Left lung (tissue), 10 donors: ENCODE results near the gene DNAJC4. TPM values are rescaled to one million over a fixed set of nuclear protein-coding genes. Genes with fewer than 3 reads are reported as not detected.

Source experiments
- ATAC-seq: fragments of 200-7000 bp; cut with Tn5 transposase; one replicate; pipeline ENCODE4 v1.9.1; 2020; ENCODE audit warnings: moderate library complexity
- DNase-seq, 4 donors: peaks; one replicate each; pipeline ENCODE4 v3.0.0-alpha.2; 2013 to 2020
- H3K27ac ChIP-seq, 2 donors: fragments of 200-600 bp; sonication (generic) in 1 of 2; one replicate each; pipeline versions ENCODE4 v1.5.0 to v1.8.0; 2020 to 2021
- H3K27me3 ChIP-seq, 2 donors: fragments of 200-600 bp; sonication (generic) in 1 of 2; one replicate each; pipeline versions ENCODE4 v1.5.0 to v1.8.0; 2020 to 2021
- H3K36me3 ChIP-seq, 2 donors: fragments of 200-600 bp; sonication (generic) in 1 of 2; one replicate each; pipeline versions ENCODE4 v1.5.0 to v1.8.0; 2020 to 2021
- H3K4me1 ChIP-seq, 2 donors: fragments of 200-600 bp; one replicate each; pipeline ENCODE4 v1.8.0; 2021
- H3K4me3 ChIP-seq, 2 donors: fragments of 200-600 bp; sonication (generic) in 1 of 2; one replicate each; pipeline versions ENCODE4 v1.5.0 to v1.8.0; 2020 to 2021; ENCODE audit warnings: mild to moderate bottlenecking in 1 of 2
- H3K9me3 ChIP-seq, 2 donors: fragments of 200-600 bp; sonication (generic) in 1 of 2; one replicate each; pipeline versions ENCODE4 v1.5.0 to v1.8.0; 2020 to 2021
- intact Hi-C, 2 donors: fragments of 100-400 bp; cut with DNase I; formaldehyde crosslinking; loops; one replicate each; pipeline versions ENCODE4 v1.11.2 to v1.14.2; 2022
- polyA plus RNA-seq, 6 donors: library from polyadenylated mRNA; unstranded; fragments of 120-200 nt; gene quantifications; one replicate each; pipeline ENCODE4 v1.2.1, GENCODE V29; 2013; ENCODE audit not compliant: insufficient read length in 6 of 6
- total RNA-seq, 2 donors: library from RNA; stranded (reverse); fragmentation: NEBNext Ultra II Directional; extraction: Animal tissue kit (Norgen Biotek cat#: 25700); gene quantifications; one replicate each; pipeline ENCODE4 v1.2.1, GENCODE V29; 2021
- TF ChIP-seq, protein P1 (sequence below), 2 donors: fragments of 200-600 bp; sonication (generic) in 1 of 2; IDR thresholded peaks; one replicate each; pipeline versions ENCODE4 v1.5.0 to v1.8.0; 2021; ENCODE audit warnings: antibody characterized with exemption in 2 of 2
- donor health status: DM: no; HTN: yes; CAD: no.
- donor health status: DM: no; HTN: no; CAD: no.

Gene DNAJC4
- total and polyA plus RNA-seq, 8 donors: 26.0 to 83.9 (median 68.7) TPM

DNA sequence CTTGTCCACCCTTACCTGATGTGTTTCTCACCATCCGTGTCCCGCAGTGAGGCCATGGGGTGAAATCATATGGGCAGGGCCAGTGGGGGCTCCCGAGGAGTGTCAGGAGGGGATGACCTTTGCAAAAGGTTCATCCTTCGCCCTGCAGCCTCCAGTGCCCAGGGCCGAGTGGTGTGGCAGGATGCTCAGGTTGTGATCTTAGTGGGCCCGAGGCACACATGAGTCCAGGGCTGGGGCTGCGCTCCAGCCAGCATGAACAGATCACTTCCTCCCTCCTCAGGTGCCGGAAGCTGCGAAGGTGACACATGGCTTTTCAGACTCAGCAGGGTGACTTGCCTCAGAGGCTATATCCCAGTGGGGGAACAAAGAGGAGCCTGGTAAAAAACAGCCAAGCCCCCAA lies 7.7 kb downstream of the DNAJC4 start:
- TF ChIP-seq, protein P1, sequence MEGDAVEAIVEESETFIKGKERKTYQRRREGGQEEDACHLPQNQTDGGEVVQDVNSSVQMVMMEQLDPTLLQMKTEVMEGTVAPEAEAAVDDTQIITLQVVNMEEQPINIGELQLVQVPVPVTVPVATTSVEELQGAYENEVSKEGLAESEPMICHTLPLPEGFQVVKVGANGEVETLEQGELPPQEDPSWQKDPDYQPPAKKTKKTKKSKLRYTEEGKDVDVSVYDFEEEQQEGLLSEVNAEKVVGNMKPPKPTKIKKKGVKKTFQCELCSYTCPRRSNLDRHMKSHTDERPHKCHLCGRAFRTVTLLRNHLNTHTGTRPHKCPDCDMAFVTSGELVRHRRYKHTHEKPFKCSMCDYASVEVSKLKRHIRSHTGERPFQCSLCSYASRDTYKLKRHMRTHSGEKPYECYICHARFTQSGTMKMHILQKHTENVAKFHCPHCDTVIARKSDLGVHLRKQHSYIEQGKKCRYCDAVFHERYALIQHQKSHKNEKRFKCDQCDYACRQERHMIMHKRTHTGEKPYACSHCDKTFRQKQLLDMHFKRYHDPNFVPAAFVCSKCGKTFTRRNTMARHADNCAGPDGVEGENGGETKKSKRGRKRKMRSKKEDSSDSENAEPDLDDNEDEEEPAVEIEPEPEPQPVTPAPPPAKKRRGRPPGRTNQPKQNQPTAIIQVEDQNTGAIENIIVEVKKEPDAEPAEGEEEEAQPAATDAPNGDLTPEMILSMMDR (IDR thresholded peaks at IDR 0.05): no peak
- ATAC-seq: no peak
- H3K4me1 ChIP-seq: peaks cover 22 to 80% of the 10 kb centered on the region in 2 donors
- peaks cover 0 to 20% of the 10 kb centered on the region in 2 donors for H3K36me3 ChIP-seq
- peak in 1 of 4 donors; percentile 71 for DNase-seq
- H3K9me3 ChIP-seq: no peaks in the 10 kb centered on the region
- H3K27me3 ChIP-seq: peaks cover 0 to 4% of the 10 kb centered on the region in 2 donors
- no peak overlapping the region for H3K4me3 ChIP-seq
- H3K27ac ChIP-seq: peak overlapping the region; percentile 33 to 98
- intact Hi-C loops: no loop called here

DNA sequence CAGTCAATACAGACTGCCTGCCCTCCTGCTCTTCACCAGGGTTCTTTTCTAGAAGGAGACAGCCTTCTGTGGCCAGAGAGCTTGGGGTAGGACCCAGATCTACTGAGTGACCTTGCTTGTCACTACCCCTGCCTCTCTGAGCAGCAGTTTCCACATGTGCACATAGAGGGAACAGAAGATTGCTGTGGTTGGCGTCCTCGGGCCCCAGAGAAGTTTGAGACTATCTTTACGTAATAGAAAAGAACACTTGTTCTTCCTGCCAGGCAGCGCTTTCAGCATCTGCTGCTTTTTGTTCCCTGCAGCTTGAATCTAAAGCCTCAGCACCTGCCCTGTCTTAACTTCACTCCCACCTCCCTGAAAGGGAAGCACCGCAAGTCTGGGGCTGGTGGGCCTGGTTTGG lies 8.7 kb downstream of the DNAJC4 start:
- no peaks in the 10 kb centered on the region for H3K9me3 ChIP-seq
- DNase-seq (no peak), ATAC-seq (no peak)
- peaks cover 16 to 83% of the 10 kb centered on the region in 2 donors for H3K4me1 ChIP-seq
- intact Hi-C loops: no loop called here
- peak overlapping the region; percentile 26 to 98 for H3K27ac ChIP-seq
- peaks cover 0 to 29% of the 10 kb centered on the region in 2 donors for H3K36me3 ChIP-seq
- TF ChIP-seq, protein P1 (IDR thresholded peaks at IDR 0.05): no peak
- H3K27me3 ChIP-seq: peaks cover 0 to 2% of the 10 kb centered on the region in 2 donors
- H3K4me3 ChIP-seq: no peak overlapping the region

DNA sequence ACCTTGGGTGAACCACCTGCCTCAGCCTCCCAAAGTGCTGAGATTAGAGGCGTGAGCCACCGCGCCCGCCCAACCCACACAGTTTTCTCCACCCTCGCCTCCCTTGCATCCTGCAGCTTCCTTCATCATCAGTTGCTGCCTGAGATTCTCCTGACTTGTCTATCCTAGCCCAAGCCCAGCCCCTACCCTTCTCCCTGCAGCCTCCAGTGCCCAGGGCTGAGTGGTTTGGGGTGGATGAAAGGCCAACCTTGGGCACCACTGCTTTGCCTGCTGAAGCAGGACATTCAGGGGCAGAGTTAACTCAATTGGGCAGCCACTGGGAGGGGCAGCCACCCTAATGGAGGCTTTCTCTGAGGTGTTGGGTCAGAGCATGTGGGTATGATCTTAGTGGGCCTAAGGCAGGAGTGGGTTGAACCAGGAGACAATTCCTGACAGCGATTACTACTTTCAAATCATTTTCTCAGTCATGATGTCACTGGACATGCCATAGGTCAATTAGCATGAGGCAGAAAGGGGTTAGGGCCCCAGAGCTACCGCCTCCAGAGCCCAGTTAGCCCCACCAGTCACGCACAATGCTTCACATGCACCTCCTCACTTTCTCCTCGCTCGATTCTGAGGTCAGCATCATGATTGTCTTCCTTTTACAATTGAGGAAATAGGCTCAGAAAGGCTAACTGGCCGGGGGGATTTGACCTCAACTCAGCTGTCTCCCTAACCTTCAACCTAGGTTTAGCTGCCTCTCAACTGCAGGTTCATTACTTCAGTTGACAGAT lies 9.5 kb downstream of the DNAJC4 start:
- no peaks in the 10 kb centered on the region for H3K9me3 ChIP-seq
- H3K4me3 ChIP-seq: peak overlapping the region in 1 of 2 donors; percentile 82
- no peak for ATAC-seq
- peaks cover 16 to 85% of the 10 kb centered on the region in 2 donors for H3K4me1 ChIP-seq
- intact Hi-C loops: no loop called here
- H3K27ac ChIP-seq: peak overlapping the region; percentile 98 to 100
- peak in 1 of 4 donors; percentile 42 for DNase-seq
- peaks cover 0 to 34% of the 10 kb centered on the region in 2 donors for H3K36me3 ChIP-seq
- TF ChIP-seq, protein P1 (IDR thresholded peaks at IDR 0.05): no peak
- H3K27me3 ChIP-seq: no peaks in the 10 kb centered on the region

DNA sequence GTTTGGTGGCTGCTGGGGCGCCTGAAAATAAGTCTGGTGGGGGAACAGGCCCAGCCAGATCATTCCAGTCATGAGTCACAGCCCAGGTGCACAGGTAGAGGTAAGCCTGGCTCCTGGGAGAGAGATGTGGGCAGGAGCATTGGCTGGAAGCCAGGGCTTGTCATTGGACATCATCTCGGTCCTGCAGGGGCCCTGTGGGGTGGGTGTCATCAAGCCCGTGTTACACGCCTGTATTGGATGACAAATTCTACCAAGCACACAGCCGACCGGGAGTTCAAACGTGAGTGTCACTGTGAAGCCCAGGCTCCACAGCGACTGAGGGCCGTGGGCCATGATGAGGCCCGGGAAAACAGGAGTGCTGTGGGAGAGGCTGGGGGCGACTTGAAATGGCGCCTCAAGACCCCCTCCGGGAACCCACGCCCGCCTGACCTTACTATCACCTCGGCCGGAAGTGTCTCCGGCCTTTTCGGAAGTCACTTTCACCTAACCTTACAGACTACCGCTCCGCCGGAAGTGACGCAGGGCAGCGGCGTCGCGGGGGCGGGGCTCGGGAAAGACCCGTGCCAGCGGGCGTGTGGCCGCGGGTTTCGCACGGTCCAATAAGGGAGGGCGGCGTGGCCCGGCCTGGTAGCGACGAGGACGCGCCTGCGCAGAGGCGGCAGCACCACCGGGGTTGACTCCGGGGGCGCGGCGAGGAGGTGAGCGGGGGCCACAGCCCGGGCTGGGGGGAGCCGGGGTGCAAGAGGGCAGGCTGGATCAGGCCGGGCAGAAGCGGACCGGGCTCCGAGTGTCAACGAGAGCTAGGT lies 10.3 kb downstream of the DNAJC4 start, which contains the start of gene FKBP2:
Gene FKBP2 (plus strand): TSS at position 661 of the 806 bp plus-strand sequence. CDS start 1,293 bp downstream, outside the sequence.
- intact Hi-C loops: no loop called here

More for the DNA sequence above, 10.3 kb downstream of the DNAJC4 start, which contains the start of gene FKBP2:
- H3K27me3 ChIP-seq: no peaks in the 10 kb centered on the region
- peak within 1 kb of the TSS; percentile 98 to 100 for H3K27ac ChIP-seq
- TF ChIP-seq, protein P1 (IDR thresholded peaks at IDR 0.05): no peak
- DNase-seq (peak; percentile 97 to 99 (median 98)), ATAC-seq (peak; percentile 73)
- H3K4me1 ChIP-seq: peaks cover 20 to 85% of the 10 kb centered on the region in 2 donors
- H3K9me3 ChIP-seq: no peaks in the 10 kb centered on the region
- peak within 1 kb of the TSS; percentile 79 to 82 for H3K4me3 ChIP-seq
- peaks cover 0 to 34% of the 10 kb centered on the region in 2 donors for H3K36me3 ChIP-seq
